C4-2B (cell line): ENCODE data around the gene INPP5F.

Experiments used
- ZFX ChIP-seq: fragments of 450-650 bp; IDR thresholded peaks from 2 replicates; pipeline ENCODE4 v1.6.1; 2017
- TF ChIP-seq, protein P1 (sequence below): fragments of 450-650 bp; conservative IDR thresholded peaks from 2 replicates; pipeline ENCODE4 v1.5.1; 2017; ENCODE audit warnings: mild to moderate bottlenecking

DNA sequence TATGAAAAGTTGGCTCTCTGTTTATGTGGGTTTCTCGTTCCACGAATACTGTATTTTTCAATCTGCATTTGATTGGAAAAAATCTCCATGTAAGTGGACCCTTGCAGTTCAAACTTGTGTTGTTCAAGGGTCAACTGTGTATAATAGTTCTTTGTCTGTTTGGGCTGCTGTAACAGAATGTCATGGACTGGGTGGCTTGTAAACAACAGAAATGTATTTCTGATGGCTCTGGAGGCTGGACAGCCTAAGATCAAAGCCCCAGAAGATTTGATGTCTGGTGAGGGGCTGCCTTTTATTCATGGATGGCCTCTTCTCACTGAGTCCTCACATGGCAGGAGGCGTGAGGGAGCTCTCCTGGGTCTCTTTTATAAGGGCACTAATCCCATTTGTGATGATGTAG lies 36.2 kb downstream of the INPP5F start:
- TF ChIP-seq, protein P1, sequence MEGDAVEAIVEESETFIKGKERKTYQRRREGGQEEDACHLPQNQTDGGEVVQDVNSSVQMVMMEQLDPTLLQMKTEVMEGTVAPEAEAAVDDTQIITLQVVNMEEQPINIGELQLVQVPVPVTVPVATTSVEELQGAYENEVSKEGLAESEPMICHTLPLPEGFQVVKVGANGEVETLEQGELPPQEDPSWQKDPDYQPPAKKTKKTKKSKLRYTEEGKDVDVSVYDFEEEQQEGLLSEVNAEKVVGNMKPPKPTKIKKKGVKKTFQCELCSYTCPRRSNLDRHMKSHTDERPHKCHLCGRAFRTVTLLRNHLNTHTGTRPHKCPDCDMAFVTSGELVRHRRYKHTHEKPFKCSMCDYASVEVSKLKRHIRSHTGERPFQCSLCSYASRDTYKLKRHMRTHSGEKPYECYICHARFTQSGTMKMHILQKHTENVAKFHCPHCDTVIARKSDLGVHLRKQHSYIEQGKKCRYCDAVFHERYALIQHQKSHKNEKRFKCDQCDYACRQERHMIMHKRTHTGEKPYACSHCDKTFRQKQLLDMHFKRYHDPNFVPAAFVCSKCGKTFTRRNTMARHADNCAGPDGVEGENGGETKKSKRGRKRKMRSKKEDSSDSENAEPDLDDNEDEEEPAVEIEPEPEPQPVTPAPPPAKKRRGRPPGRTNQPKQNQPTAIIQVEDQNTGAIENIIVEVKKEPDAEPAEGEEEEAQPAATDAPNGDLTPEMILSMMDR, result no peak
- TF ChIP-seq ZFX, result no peak
